Stimulated activated CD4-positive, alpha-beta T cell treated with anti-CD3 and anti-CD28 coated beads, Interleukin-1b, Interleukin-23, amount 100 ng/mL, for 1 hour (primary cell): Measurements from ENCODE around the gene PRKAG3.

Source experiments
- DNase-seq, 2 donors: peaks; one replicate each; pipeline ENCODE4 v3.0.0-alpha.2; 2020; ENCODE audit warnings: low read depth in 2 of 2

The PRKAG3 gene

GRCh38 chr2:218839888-218840287 lies 8.3 kb upstream of the PRKAG3 start:
- no peak for DNase-seq

- no peak for DNase-seq
Observed at GRCh38 chr2:218839430-218839829, 7.8 kb upstream of the PRKAG3 start.

- no peak for DNase-seq
Observed at GRCh38 chr2:218837495-218837894, 5.9 kb upstream of the PRKAG3 start.

GRCh38 chr2:218834685-218835084 lies 3.1 kb upstream of the PRKAG3 start:
- no peak for DNase-seq

GRCh38 chr2:218833023-218833609 lies 1.5 kb upstream of the PRKAG3 start:
- no peak for DNase-seq

- DNase-seq = no peak
Observed at GRCh38 chr2:218832520-218832919, 917 bp upstream of the PRKAG3 start.

- no peak for DNase-seq
Observed at GRCh38 chr2:218832081-218832480, 478 bp upstream of the PRKAG3 start.

GRCh38 chr2:218830526-218831306 lies 887 bp downstream of the PRKAG3 start:
- DNase-seq = no peak

GRCh38 chr2:218829868-218830451 lies 1.6 kb downstream of the PRKAG3 start:
- no peak for DNase-seq

GRCh38 chr2:218828477-218828778 lies 3.2 kb downstream of the PRKAG3 start:
- DNase-seq = no peak

GRCh38 chr2:218827701-218828476 lies 3.7 kb downstream of the PRKAG3 start:
- DNase-seq = no peak

- DNase-seq = no peak
Observed at GRCh38 chr2:218826791-218827190, 4.8 kb downstream of the PRKAG3 start.

GRCh38 chr2:218824004-218824403 lies 7.6 kb downstream of the PRKAG3 start:
- DNase-seq = no peak

GRCh38 chr2:218823196-218823855 lies 8.3 kb downstream of the PRKAG3 start:
- DNase-seq = no peak

GRCh38 chr2:218822622-218823021 lies 9.0 kb downstream of the PRKAG3 start:
- no peak for DNase-seq

GRCh38 chr2:218821605-218822211 lies 9.9 kb downstream of the PRKAG3 start:
- no peak for DNase-seq

- DNase-seq = no peak
Observed at GRCh38 chr2:218820746-218821369, 10.7 kb downstream of the PRKAG3 start.

- no peak for DNase-seq
Observed at GRCh38 chr2:218819093-218819492, 12.5 kb downstream of the PRKAG3 start.

GRCh38 chr2:218816561-218817011 lies 15.0 kb downstream of the PRKAG3 start:
- no peak for DNase-seq

GRCh38 chr2:218815649-218816048 lies 16.0 kb downstream of the PRKAG3 start:
- no peak for DNase-seq

- DNase-seq = no peak
Observed at GRCh38 chr2:218815244-218815637, 16.4 kb downstream of the PRKAG3 start.
